GM19023 (cell line): ENCODE results near the gene HEG1.

Source experiments
- ATAC-seq: cut with Tn5 transposase; IDR thresholded peaks from one replicate; pipeline ENCODE4 v1.9.1; 2021; ENCODE audit warnings: mild to moderate bottlenecking, moderate library complexity; ENCODE audit not compliant: unreplicated experiment

HEG1 gene

GRCh38 chr3:124993466-124993865 lies 62.3 kb downstream of the HEG1 start:
- ATAC-seq = no peak

- ATAC-seq = no peak
These were observed 63.8 kb downstream of the HEG1 start for GRCh38 chr3:124992041-124992440.

- ATAC-seq = no peak
These were observed 69.3 kb downstream of the HEG1 start for GRCh38 chr3:124986192-124987143.

- ATAC-seq = no peak
These were observed 70.4 kb downstream of the HEG1 start for GRCh38 chr3:124985349-124985748.

GRCh38 chr3:124984754-124985153 lies 71.0 kb downstream of the HEG1 start:
- ATAC-seq = no peak

GRCh38 chr3:124982855-124983254 lies 72.9 kb downstream of the HEG1 start:
- ATAC-seq = no peak

GRCh38 chr3:124981472-124981871 lies 74.3 kb downstream of the HEG1 start:
- ATAC-seq = no peak

GRCh38 chr3:124978627-124979026 lies 77.2 kb downstream of the HEG1 start:
- ATAC-seq = no peak

GRCh38 chr3:124976383-124976782 lies 79.4 kb downstream of the HEG1 start:
- ATAC-seq = no peak

GRCh38 chr3:124974691-124975090 lies 81.1 kb downstream of the HEG1 start:
- no peak for ATAC-seq

- no peak for ATAC-seq
These were observed 82.5 kb downstream of the HEG1 start for GRCh38 chr3:124973290-124973689.

GRCh38 chr3:124972457-124972856 lies 83.3 kb downstream of the HEG1 start:
- ATAC-seq = no peak

GRCh38 chr3:124969963-124970722 lies 85.7 kb downstream of the HEG1 start:
- no peak for ATAC-seq

- ATAC-seq = no peak
These were observed 86.6 kb downstream of the HEG1 start for GRCh38 chr3:124969190-124969589.

GRCh38 chr3:124967964-124968363 lies 87.8 kb downstream of the HEG1 start:
- ATAC-seq = no peak

GRCh38 chr3:124966521-124967445 lies 89.0 kb downstream of the HEG1 start:
- no peak for ATAC-seq

- no peak for ATAC-seq
These were observed 90.4 kb downstream of the HEG1 start for GRCh38 chr3:124965413-124965812.

- no peak for ATAC-seq
These were observed 91.4 kb downstream of the HEG1 start for GRCh38 chr3:124964387-124964786.

- ATAC-seq = no peak
These were observed 92.0 kb downstream of the HEG1 start for GRCh38 chr3:124963755-124964154.

GRCh38 chr3:124962403-124962940 lies 93.3 kb downstream of the HEG1 start:
- ATAC-seq = no peak

GRCh38 chr3:124960698-124961097 lies 95.1 kb downstream of the HEG1 start:
- ATAC-seq = no peak
